Measurements from ENCODE around the gene SLC7A4. TPM values are rescaled to one million over a fixed set of nuclear protein-coding genes. Genes with fewer than 3 reads are reported as not detected.
"Not testable (repeated sequence)": the region's sequence is repeated elsewhere in the genome, so short reads cannot be mapped to it uniquely, and the experiment has no call there.

The SLC7A4 gene
- polyA plus RNA-seq, 1 donor from 2014 or later, result not detected

DNA sequence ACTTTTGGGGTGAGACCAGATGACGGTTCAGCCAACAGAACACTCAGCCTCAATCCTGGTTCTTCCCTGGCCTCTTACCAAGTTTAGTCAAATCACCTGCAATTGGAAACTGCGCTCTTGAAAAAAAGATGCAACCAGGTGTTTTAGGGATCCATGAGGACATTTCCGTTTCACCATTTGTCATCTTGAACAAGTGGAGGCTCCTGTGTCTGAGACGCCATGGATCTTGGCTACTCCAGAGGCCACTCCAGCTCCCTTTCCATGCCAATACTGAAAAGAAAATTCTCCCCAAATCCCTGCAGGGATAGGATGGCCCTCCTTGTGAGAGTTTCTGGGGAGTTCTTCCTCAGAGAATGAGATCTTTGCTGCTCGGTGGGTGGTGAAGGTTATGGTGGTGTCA lies 41.1 kb upstream of the SLC7A4 start:
- Histone ChIP-seq H3K9ac (ENCODE audit: low read length) (no peak overlapping the region), H3K36me3 (ENCODE audit: insufficient read depth, low read length) (no peaks in the 10 kb centered on the region), H4K20me1 (ENCODE audit: insufficient read depth) (no peaks in the 10 kb centered on the region), H3F3A (ENCODE audit: insufficient read depth, low read length, poor library complexity, severe bottlenecking) (no peaks in the 10 kb centered on the region), H3K27ac (ENCODE audit: low read length) (no peak overlapping the region), H3K9me3 (ENCODE audit: low read length) (no peaks in the 10 kb centered on the region), H3K27me3 (ENCODE audit: insufficient read depth, low read depth, low read length) (no peaks in the 10 kb centered on the region), H2AFZ (ENCODE audit: low read depth, low read length) (no peak overlapping the region), H3K4me2 (ENCODE audit: low read length) (no peak overlapping the region), H3K79me2 (replicated peaks; ENCODE audit: insufficient read depth, low read length) (no peaks in the 10 kb centered on the region), H3K4me3 (ENCODE audit: low read length) (no peak overlapping the region), H3K9me2 (ENCODE audit: insufficient read depth, low read length) (no peaks in the 10 kb centered on the region)
- TF ChIP-seq POLR2AphosphoS5 (IDR thresholded peaks at IDR 0.05), result no peak
- TF ChIP-seq MXI1 (conservative IDR thresholded peaks at IDR 0.05; ENCODE audit: poor library complexity, severe bottlenecking), result no peak
- no peak for TF ChIP-seq SMC3 (conservative IDR thresholded peaks at IDR 0.05; ENCODE audit: poor library complexity)
- no peak for TF ChIP-seq CTCF (IDR thresholded peaks at IDR 0.05; ENCODE audit: poor library complexity, severe bottlenecking)

DNA sequence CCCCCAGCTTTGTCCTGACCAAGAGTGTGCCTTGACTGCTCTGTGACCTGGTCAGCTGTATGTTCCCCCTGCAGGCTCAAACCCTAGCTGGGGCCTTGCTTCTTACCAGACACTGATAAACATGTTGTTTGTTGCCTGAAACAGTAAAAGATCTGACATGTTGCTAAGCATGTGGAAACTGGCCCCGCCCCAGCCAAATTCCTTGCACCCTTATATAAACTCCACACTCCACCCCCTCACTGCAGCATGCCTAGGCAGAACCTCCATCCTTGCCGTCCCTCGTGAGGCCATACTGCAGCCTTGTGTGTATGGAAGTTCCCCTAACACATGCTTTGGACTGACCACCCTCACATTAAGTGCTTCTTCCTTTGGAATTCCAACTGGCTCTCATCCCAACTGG lies 40.7 kb upstream of the SLC7A4 start:
- Histone ChIP-seq H3K36me3 (ENCODE audit: insufficient read depth, low read length) (no peaks in the 10 kb centered on the region), H3K4me3 (ENCODE audit: low read length) (no peak overlapping the region), H3K27ac (ENCODE audit: low read length) (no peak overlapping the region), H4K20me1 (ENCODE audit: insufficient read depth) (no peaks in the 10 kb centered on the region), H3K9me2 (ENCODE audit: insufficient read depth, low read length) (no peaks in the 10 kb centered on the region), H3K79me2 (replicated peaks; ENCODE audit: insufficient read depth, low read length) (no peaks in the 10 kb centered on the region), H3F3A (ENCODE audit: insufficient read depth, low read length, poor library complexity, severe bottlenecking) (no peaks in the 10 kb centered on the region), H3K27me3 (ENCODE audit: insufficient read depth, low read depth, low read length) (no peaks in the 10 kb centered on the region), H3K4me2 (ENCODE audit: low read length) (no peak overlapping the region), H2AFZ (ENCODE audit: low read depth, low read length) (no peak overlapping the region), H3K9me3 (ENCODE audit: low read length) (no peaks in the 10 kb centered on the region), H3K9ac (ENCODE audit: low read length) (no peak overlapping the region)
- TF ChIP-seq EP300 (conservative IDR thresholded peaks at IDR 0.05; ENCODE audit: poor library complexity, severe bottlenecking) (no peak), MXI1 (conservative IDR thresholded peaks at IDR 0.05; ENCODE audit: poor library complexity, severe bottlenecking) (no peak), SMC3 (conservative IDR thresholded peaks at IDR 0.05; ENCODE audit: poor library complexity) (no peak)

DNA sequence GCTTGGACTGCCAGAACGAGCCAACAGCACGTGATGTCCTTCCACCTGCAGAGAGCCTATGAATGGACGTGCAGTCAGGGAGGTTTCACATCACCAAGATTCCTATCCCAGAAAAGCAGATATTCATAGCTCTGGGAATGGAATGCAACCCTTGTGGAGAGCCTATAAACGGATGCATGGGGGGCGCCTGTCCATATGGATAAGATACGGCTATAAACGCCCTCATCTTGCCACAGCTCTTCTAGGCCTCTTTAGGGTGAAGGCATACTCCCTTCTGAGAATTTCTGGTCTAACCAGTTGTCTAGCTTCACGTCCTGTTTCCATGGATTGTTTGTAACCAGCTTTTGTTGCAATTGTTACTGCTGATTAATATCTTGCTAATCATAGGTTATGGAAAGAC lies 39.4 kb upstream of the SLC7A4 start:
- H3K4me2 ChIP-seq (ENCODE audit: low read length); H3K9me2 ChIP-seq (ENCODE audit: insufficient read depth, low read length); H2AFZ ChIP-seq (ENCODE audit: low read depth, low read length); H3K27me3 ChIP-seq (ENCODE audit: insufficient read depth, low read depth, low read length); H4K20me1 ChIP-seq (ENCODE audit: insufficient read depth); H3K9me3 ChIP-seq (ENCODE audit: low read length); H3K9ac ChIP-seq (ENCODE audit: low read length); H3K4me3 ChIP-seq (ENCODE audit: low read length); H3F3A ChIP-seq (ENCODE audit: insufficient read depth, low read length, poor library complexity, severe bottlenecking); H3K36me3 ChIP-seq (ENCODE audit: insufficient read depth, low read length); H3K79me2 ChIP-seq (replicated peaks; ENCODE audit: insufficient read depth, low read length); H3K27ac ChIP-seq (ENCODE audit: low read length): not testable (repeated sequence)

DNA sequence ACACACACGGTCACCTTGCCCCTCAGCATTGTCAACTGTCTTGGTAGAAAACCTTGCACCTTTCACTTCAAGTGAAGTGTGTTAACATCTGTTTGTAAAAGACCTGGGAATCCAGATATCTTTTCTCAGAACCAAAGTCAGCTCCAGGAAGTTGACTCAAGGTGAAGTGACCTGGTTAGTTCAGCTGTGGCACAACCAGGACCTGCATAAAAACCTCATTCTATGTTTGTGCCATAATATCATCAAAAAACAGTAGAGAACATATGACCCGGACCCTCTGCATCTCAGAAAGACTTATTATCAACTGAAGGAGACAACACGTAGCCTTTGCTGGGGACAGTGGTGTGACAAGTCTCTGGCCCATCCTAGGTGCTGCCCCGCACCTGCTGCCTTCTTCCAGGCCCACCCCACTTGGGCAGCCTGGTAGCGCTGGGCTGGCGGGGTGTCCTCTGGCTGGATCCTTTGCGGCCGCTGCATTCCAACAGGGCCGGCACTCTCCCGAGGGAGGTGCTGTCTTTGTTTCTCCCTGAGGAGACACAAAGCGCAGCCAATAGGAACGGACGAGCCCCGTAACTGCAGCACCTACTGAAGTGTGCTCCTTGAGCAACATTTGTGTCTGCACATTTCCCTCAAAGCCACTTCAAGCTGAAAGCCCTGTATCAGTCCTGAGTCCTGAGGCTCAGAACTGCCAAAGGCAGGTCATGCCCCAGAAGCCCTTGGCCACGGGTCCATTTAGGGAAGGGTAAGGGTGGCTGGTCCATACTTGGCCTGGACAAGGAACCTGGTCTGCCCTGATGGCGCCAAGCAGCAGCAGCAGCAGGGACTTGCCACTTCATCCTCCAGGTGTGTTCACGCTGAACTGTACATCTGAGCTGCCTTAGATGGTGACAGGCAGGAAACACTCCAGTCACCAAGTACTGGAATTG lies 38.6 kb upstream of the SLC7A4 start:
- Histone ChIP-seq H3K9me2 (ENCODE audit: insufficient read depth, low read length) (no peaks in the 10 kb centered on the region), H3K27me3 (ENCODE audit: insufficient read depth, low read depth, low read length) (no peaks in the 10 kb centered on the region), H3K79me2 (replicated peaks; ENCODE audit: insufficient read depth, low read length) (no peaks in the 10 kb centered on the region), H3K27ac (ENCODE audit: low read length) (no peak overlapping the region), H3K9me3 (ENCODE audit: low read length) (no peaks in the 10 kb centered on the region), H4K20me1 (ENCODE audit: insufficient read depth) (no peaks in the 10 kb centered on the region), H3K9ac (ENCODE audit: low read length) (no peak overlapping the region), H3K36me3 (ENCODE audit: insufficient read depth, low read length) (no peaks in the 10 kb centered on the region), H3F3A (ENCODE audit: insufficient read depth, low read length, poor library complexity, severe bottlenecking) (no peaks in the 10 kb centered on the region), H2AFZ (ENCODE audit: low read depth, low read length) (no peak overlapping the region), H3K4me3 (ENCODE audit: low read length) (no peak overlapping the region), H3K4me2 (ENCODE audit: low read length) (no peak overlapping the region)
- TF ChIP-seq CTCF (IDR thresholded peaks at IDR 0.05; ENCODE audit: poor library complexity, severe bottlenecking) (no peak), EP300 (conservative IDR thresholded peaks at IDR 0.05; ENCODE audit: poor library complexity, severe bottlenecking) (no peak), MXI1 (conservative IDR thresholded peaks at IDR 0.05; ENCODE audit: poor library complexity, severe bottlenecking) (no peak), TAF1 (IDR thresholded peaks at IDR 0.05; ENCODE audit: low read depth) (no peak), POLR2AphosphoS5 (IDR thresholded peaks at IDR 0.05) (no peak), EZH2 (IDR thresholded peaks at IDR 0.05; ENCODE audit: borderline replicate concordance, insufficient read depth, low read length, poor library complexity, severe bottlenecking) (no peak), RAD21 (conservative IDR thresholded peaks at IDR 0.05) (no peak)
- TF ChIP-seq, protein P1, sequence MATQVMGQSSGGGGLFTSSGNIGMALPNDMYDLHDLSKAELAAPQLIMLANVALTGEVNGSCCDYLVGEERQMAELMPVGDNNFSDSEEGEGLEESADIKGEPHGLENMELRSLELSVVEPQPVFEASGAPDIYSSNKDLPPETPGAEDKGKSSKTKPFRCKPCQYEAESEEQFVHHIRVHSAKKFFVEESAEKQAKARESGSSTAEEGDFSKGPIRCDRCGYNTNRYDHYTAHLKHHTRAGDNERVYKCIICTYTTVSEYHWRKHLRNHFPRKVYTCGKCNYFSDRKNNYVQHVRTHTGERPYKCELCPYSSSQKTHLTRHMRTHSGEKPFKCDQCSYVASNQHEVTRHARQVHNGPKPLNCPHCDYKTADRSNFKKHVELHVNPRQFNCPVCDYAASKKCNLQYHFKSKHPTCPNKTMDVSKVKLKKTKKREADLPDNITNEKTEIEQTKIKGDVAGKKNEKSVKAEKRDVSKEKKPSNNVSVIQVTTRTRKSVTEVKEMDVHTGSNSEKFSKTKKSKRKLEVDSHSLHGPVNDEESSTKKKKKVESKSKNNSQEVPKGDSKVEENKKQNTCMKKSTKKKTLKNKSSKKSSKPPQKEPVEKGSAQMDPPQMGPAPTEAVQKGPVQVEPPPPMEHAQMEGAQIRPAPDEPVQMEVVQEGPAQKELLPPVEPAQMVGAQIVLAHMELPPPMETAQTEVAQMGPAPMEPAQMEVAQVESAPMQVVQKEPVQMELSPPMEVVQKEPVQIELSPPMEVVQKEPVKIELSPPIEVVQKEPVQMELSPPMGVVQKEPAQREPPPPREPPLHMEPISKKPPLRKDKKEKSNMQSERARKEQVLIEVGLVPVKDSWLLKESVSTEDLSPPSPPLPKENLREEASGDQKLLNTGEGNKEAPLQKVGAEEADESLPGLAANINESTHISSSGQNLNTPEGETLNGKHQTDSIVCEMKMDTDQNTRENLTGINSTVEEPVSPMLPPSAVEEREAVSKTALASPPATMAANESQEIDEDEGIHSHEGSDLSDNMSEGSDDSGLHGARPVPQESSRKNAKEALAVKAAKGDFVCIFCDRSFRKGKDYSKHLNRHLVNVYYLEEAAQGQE (IDR thresholded peaks at IDR 0.05; ENCODE audit: borderline replicate concordance), result no peak
